ENCODE measurements around the gene MAGI2. TPM values are rescaled to one million over a fixed set of nuclear protein-coding genes. Genes with fewer than 3 reads are reported as not detected.

The MAGI2 gene
- total and polyA plus RNA-seq, 2 donors (not counting 3 experiments of a cell fraction or from before 2014, with no cell fraction given) = 0.28 to 6.0 TPM

DNA sequence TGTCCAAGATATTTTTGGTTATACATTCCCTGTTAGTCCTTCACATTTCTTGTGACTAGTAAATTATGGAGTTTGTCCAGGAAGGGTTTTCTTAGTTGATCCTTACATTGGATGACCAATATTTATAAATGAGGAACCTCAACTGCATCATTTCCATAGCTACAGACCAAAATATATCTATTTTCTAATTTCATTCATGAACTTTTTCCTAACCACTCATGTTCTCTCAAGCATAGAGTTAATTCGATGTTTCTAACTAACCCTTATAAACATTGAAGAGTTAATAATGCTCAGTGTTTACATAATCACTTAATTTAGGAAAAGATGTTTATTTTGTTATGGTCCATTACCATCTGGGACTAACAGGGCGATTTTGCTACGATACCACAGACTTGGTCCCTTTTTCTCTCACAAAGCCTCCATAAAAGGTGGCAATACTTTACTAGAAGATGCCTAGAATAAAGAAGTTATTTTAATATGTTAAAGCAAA, 591.0 kb downstream of the MAGI2 start:
- Histone ChIP-seq H3K4me1 (ENCODE audit: control insufficient read depth, extremely low read depth, insufficient read depth, low read length) (no peaks in the 10 kb centered on the region), H3K9ac (replicated peaks; ENCODE audit: extremely low read depth, insufficient read depth, low read length) (no peak overlapping the region), H3K9me3 (replicated peaks; ENCODE audit: control insufficient read depth, insufficient read depth, low read length) (no peaks in the 10 kb centered on the region), H2AFZ (ENCODE audit: low read depth, low read length) (no peak overlapping the region), H3K4me2 (ENCODE audit: insufficient read depth, low read length) (no peak overlapping the region), H3K9me1 (replicated peaks; ENCODE audit: control insufficient read depth, extremely low read depth, insufficient read depth, low read length) (no peaks in the 10 kb centered on the region), H3K79me2 (ENCODE audit: control insufficient read depth, insufficient read depth, low read length) (no peaks in the 10 kb centered on the region), H4K20me1 (replicated peaks; ENCODE audit: control insufficient read depth, extremely low read depth, insufficient read depth, low read length) (no peaks in the 10 kb centered on the region), H3K36me3 (ENCODE audit: control insufficient read depth in 2 of 2, extremely low read depth in 1 of 2, insufficient read depth in 2 of 2, low read length in 2 of 2) (no peaks in the 10 kb centered on the region), H3K27ac (ENCODE audit: insufficient read depth, low read depth, low read length) (no peak overlapping the region), H3K27me3 (ENCODE audit: control insufficient read depth in 2 of 2, insufficient read depth in 2 of 2, low read length in 2 of 2) (no peaks in the 10 kb centered on the region), H3K4me3 (replicated peaks in 1 of 3; ENCODE audit: insufficient read depth in 1 of 3, low read depth in 1 of 3, low read length in 3 of 3) (no peak overlapping the region)
- DNase-seq (ENCODE audit: low read depth, low spot score) = no peak
- BruUV-seq (replicated peaks) = no TSS peak
- ChIA-PET POLR2A (no interaction called here), CTCF (interaction anchor here (1.0 kb wide), 1 partner anchor 13 kb away, joined by 3 read pairs; no protein-coding TSS in a partner anchor)
- intact Hi-C loops (cut with micrococcal nuclease) (no loop called here), dilution Hi-C loops (cut with MboI; ENCODE audit: extremely low pct_ligation_motif_present, low sequenced_read_pairs) (no loop called here)
- FAIRE-seq = no peak
- TF ChIP-seq, protein P1, sequence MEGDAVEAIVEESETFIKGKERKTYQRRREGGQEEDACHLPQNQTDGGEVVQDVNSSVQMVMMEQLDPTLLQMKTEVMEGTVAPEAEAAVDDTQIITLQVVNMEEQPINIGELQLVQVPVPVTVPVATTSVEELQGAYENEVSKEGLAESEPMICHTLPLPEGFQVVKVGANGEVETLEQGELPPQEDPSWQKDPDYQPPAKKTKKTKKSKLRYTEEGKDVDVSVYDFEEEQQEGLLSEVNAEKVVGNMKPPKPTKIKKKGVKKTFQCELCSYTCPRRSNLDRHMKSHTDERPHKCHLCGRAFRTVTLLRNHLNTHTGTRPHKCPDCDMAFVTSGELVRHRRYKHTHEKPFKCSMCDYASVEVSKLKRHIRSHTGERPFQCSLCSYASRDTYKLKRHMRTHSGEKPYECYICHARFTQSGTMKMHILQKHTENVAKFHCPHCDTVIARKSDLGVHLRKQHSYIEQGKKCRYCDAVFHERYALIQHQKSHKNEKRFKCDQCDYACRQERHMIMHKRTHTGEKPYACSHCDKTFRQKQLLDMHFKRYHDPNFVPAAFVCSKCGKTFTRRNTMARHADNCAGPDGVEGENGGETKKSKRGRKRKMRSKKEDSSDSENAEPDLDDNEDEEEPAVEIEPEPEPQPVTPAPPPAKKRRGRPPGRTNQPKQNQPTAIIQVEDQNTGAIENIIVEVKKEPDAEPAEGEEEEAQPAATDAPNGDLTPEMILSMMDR (IDR thresholded peaks at IDR 0.05; ENCODE audit: extremely low read depth in 1 of 2, insufficient read depth in 1 of 2, low read depth in 1 of 2, low read length in 2 of 2) = no peak
- TF ChIP-seq JUN (IDR thresholded peaks at IDR 0.05; ENCODE audit: borderline replicate concordance, insufficient read depth, insufficient read length, low read depth) (no peak), FOS (IDR thresholded peaks at IDR 0.05; ENCODE audit: borderline replicate concordance, insufficient read depth, low read length) (no peak)

DNA sequence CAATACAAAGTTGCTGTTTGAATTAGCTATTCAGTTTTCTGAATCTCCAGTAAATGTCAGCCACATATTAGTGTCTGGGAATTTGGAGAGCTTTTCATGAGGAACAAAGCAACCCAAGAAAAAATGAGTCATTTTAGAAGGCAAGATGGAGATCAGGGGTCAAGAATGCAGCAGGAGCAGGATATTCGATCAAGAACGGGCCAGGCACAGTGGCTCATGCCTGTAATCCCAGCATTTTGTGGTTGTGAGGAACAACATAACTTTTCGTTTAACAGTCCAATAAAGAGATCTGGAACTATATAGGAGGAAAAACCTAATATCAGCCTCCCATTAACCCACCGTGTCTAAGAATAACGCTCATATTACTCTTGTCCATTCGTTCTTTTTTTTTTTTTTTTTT, 600.5 kb downstream of the MAGI2 start:
- DNase-seq (ENCODE audit: low read depth, low spot score) (no peak), FAIRE-seq (no peak)
- H3K27ac ChIP-seq (ENCODE audit: insufficient read depth, low read depth, low read length) = no peak overlapping the region
- H3K36me3 ChIP-seq (ENCODE audit: control insufficient read depth in 2 of 2, extremely low read depth in 1 of 2, insufficient read depth in 2 of 2, low read length in 2 of 2) = no peaks in the 10 kb centered on the region
- no peaks in the 10 kb centered on the region for H3K4me1 ChIP-seq (ENCODE audit: control insufficient read depth, extremely low read depth, insufficient read depth, low read length)
- no peaks in the 10 kb centered on the region for H3K9me1 ChIP-seq (replicated peaks; ENCODE audit: control insufficient read depth, extremely low read depth, insufficient read depth, low read length)
- TF ChIP-seq EZH2 (IDR thresholded peaks at IDR 0.05; ENCODE audit: borderline replicate concordance, low read depth, low read length, severe bottlenecking) (no peak), POLR2A (IDR thresholded peaks at IDR 0.05; ENCODE audit: low read depth, low read length) (no peak), MYC (IDR thresholded peaks at IDR 0.05; ENCODE audit: low read depth, low read length) (no peak), FOS (IDR thresholded peaks at IDR 0.05; ENCODE audit: borderline replicate concordance, insufficient read depth, low read length) (no peak), POLR2AphosphoS5 (IDR thresholded peaks at IDR 0.05; ENCODE audit: insufficient read depth, low read depth, low read length) (no peak), GATA2 (IDR thresholded peaks at IDR 0.05; ENCODE audit: insufficient read depth, insufficient read length, low read depth, low read length) (no peak), JUN (IDR thresholded peaks at IDR 0.05; ENCODE audit: borderline replicate concordance, insufficient read depth, insufficient read length, low read depth) (no peak)
- TF ChIP-seq, protein P2, sequence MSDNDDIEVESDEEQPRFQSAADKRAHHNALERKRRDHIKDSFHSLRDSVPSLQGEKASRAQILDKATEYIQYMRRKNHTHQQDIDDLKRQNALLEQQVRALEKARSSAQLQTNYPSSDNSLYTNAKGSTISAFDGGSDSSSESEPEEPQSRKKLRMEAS (IDR thresholded peaks at IDR 0.05; ENCODE audit: insufficient read depth, insufficient read length) = no peak
- TF ChIP-seq, protein P1 (IDR thresholded peaks at IDR 0.05; ENCODE audit: extremely low read depth in 1 of 2, insufficient read depth in 1 of 2, low read depth in 1 of 2, low read length in 2 of 2) = no peak
- no peaks in the 10 kb centered on the region for H3K79me2 ChIP-seq (ENCODE audit: control insufficient read depth, insufficient read depth, low read length)
- intact Hi-C loops (cut with micrococcal nuclease) = no loop called here
- BruUV-seq (replicated peaks) = no TSS peak
- no peaks in the 10 kb centered on the region for H3K9me3 ChIP-seq (replicated peaks; ENCODE audit: control insufficient read depth, insufficient read depth, low read length)
- H4K20me1 ChIP-seq (replicated peaks; ENCODE audit: control insufficient read depth, extremely low read depth, insufficient read depth, low read length) = no peaks in the 10 kb centered on the region
- no peak overlapping the region for H3K9ac ChIP-seq (replicated peaks; ENCODE audit: extremely low read depth, insufficient read depth, low read length)
- dilution Hi-C loops (cut with MboI; ENCODE audit: extremely low pct_ligation_motif_present, low sequenced_read_pairs) = no loop called here
- H3K4me2 ChIP-seq (ENCODE audit: insufficient read depth, low read length) = no peak overlapping the region
- H3K4me3 ChIP-seq (replicated peaks in 1 of 3; ENCODE audit: insufficient read depth in 1 of 3, low read depth in 1 of 3, low read length in 3 of 3) = no peak overlapping the region
- H3K27me3 ChIP-seq (ENCODE audit: control insufficient read depth in 2 of 2, insufficient read depth in 2 of 2, low read length in 2 of 2) = no peaks in the 10 kb centered on the region
- ChIA-PET POLR2A (no interaction called here), CTCF (no interaction called here)
- no peak overlapping the region for H2AFZ ChIP-seq (ENCODE audit: low read depth, low read length)
